Esophagus (tissue), 2 donors: ENCODE measurements around the gene SEC14L6. TPM values are rescaled to one million over a fixed set of nuclear protein-coding genes. Genes with fewer than 3 reads are reported as not detected.

Experiments used
- H3K27ac ChIP-seq, 2 donors: one replicate each; pipeline ENCODE4 v1.5.1; 2013; ENCODE audit warnings: low read depth in 2 of 2, mild to moderate bottlenecking in 2 of 2, inconsistent platforms in 1 of 2, low read length in 1 of 2, moderate library complexity in 1 of 2
- H3K27me3 ChIP-seq, 2 donors: one replicate each; pipeline ENCODE4 v1.6.1; 2013; ENCODE audit warnings: low read length in 2 of 2, control low read depth in 1 of 2, mild to moderate bottlenecking in 1 of 2; ENCODE audit not compliant: insufficient read depth in 2 of 2, control insufficient read depth in 1 of 2
- H3K36me3 ChIP-seq, 2 donors: one replicate each; pipeline ENCODE4 v1.6.1; 2013; ENCODE audit warnings: low read length in 1 of 2; ENCODE audit not compliant: control insufficient read depth in 2 of 2, insufficient read depth in 2 of 2
- H3K4me1 ChIP-seq, 2 donors: one replicate each; pipeline ENCODE4 v1.6.1; 2013; ENCODE audit warnings: low read length in 1 of 2; ENCODE audit not compliant: control insufficient read depth in 2 of 2, insufficient read depth in 2 of 2
- H3K4me3 ChIP-seq, 2 donors: one replicate each; pipeline ENCODE4 v1.5.1; 2013; ENCODE audit warnings: low read length in 2 of 2, mild to moderate bottlenecking in 2 of 2, low read depth in 1 of 2, moderate library complexity in 1 of 2
- H3K9me3 ChIP-seq, 2 donors: one replicate each; pipeline ENCODE4 v1.6.1; 2013; ENCODE audit warnings: mild to moderate bottlenecking in 2 of 2, low read depth in 1 of 2, low read length in 1 of 2, moderate library complexity in 1 of 2; ENCODE audit not compliant: control insufficient read depth in 2 of 2, insufficient read depth in 1 of 2
- WGBS, 2 donors: extraction: QIAGEN DNeasy Blood & Tissue Kit; methylation state at CpG; one replicate each; pipeline ENCODE4 v1.1.7; 2013; 5-methylcytosine and 5-hydroxymethylcytosine counted together
- polyA plus RNA-seq, 2 donors: library from polyadenylated mRNA; stranded (reverse); fragments of 200-250 nt; gene quantifications; one replicate each; pipeline ENCODE4 v1.2.3, GENCODE V29; 2013
- donor health status: healthy with polysubstance abuse.
- donor health status: Bipolar disorder and iron deficiency.

SEC14L6 gene
- polyA plus RNA-seq, 2 donors = 0.07 TPM; not detected in 1

GRCh38 chr22:30474683-30475424 is 71.7 kb downstream of the SEC14L6 start:
- Histone ChIP-seq H3K27ac (no peak overlapping the region), H3K9me3 (no peaks in the 10 kb centered on the region), H3K4me1 (peaks cover 2 to 4% of the 10 kb centered on the region in 2 donors), H3K4me3 (no peak overlapping the region), H3K27me3 (no peaks in the 10 kb centered on the region), H3K36me3 (no peaks in the 10 kb centered on the region)
- 28 to 29% methylated on average over 6 of the region's 6 CpGs for WGBS, 2 donors

DNA sequence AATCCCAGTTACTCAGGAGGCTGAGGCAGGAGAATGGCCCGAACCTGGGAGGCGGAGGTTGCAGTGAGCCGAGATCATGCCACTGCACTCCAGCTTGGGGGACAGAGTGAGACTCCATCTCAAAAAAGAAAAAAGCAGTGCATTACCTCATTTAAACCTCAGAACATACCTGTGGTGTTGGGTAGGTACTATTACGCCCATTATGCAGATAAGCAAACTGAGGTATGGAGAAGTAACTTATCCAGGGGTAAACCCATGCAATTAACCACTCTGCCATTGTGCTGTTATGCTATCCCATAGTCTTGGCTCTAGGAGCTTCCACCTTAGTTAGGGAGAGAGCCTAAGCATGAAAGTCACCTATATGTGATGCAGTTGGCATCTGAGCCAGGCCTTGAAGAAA is 72.4 kb downstream of the SEC14L6 start:
- Histone ChIP-seq H3K27me3 (no peaks in the 10 kb centered on the region), H3K9me3 (no peaks in the 10 kb centered on the region), H3K36me3 (no peaks in the 10 kb centered on the region), H3K27ac (no peak overlapping the region), H3K4me3 (no peak overlapping the region), H3K4me1 (peaks cover 2 to 4% of the 10 kb centered on the region in 2 donors)
- WGBS, 2 donors = 96 to 97% methylated on average over 4 of the region's 4 CpGs

GRCh38 chr22:30472994-30473720 is 73.4 kb downstream of the SEC14L6 start:
- 60 to 67% methylated on average over 4 of the region's 4 CpGs for WGBS, 2 donors
- Histone ChIP-seq H3K4me3 (no peak overlapping the region), H3K27me3 (no peaks in the 10 kb centered on the region), H3K4me1 (peaks cover 2 to 4% of the 10 kb centered on the region in 2 donors), H3K27ac (no peak overlapping the region), H3K36me3 (no peaks in the 10 kb centered on the region), H3K9me3 (no peaks in the 10 kb centered on the region)

Other genes with a start within 250 kb of the SEC14L6 start
- 10 to 100 TPM; 30.4 to 35.3 TPM for gene TBC1D10A, start 219.8 kb downstream of the SEC14L6 start, polyA plus RNA-seq
- 10 to 100 TPM; 14.3 to 23.1 TPM for gene SF3A1, start 189.8 kb downstream of the SEC14L6 start, polyA plus RNA-seq
- 1 to 10 TPM; 1.6 to 2.2 TPM for gene CCDC157, start 189.7 kb downstream of the SEC14L6 start, polyA plus RNA-seq
- 1 to 10 TPM; 5.2 to 7.3 TPM for gene RNF215, start 159.3 kb downstream of the SEC14L6 start, polyA plus RNA-seq
- 10 to 100 TPM; 27.2 to 29.1 TPM for gene SEC14L2, start 149.7 kb downstream of the SEC14L6 start, polyA plus RNA-seq
- 10 to 100 TPM; 19.7 to 23.5 TPM for gene MTFP1, start 121.0 kb downstream of the SEC14L6 start, polyA plus RNA-seq
- not detected for gene SEC14L3, start 74.7 kb downstream of the SEC14L6 start, polyA plus RNA-seq
- under 1 TPM in 1 of 2 donors, not detected in 1; 0.02 TPM for gene SEC14L4, start 41.0 kb downstream of the SEC14L6 start, polyA plus RNA-seq
- under 1 TPM; 0.14 to 0.15 TPM for gene GAL3ST1, start 27.9 kb upstream of the SEC14L6 start, polyA plus RNA-seq
- gene PES1, start 45.2 kb upstream of the SEC14L6 start, polyA plus RNA-seq = 10 to 100 TPM; 31.3 to 46.6 TPM
- gene TCN2, start 60.4 kb upstream of the SEC14L6 start, polyA plus RNA-seq = 1 to 10 TPM; 1.6 to 2.2 TPM
- 1 to 10 TPM; 1.7 to 3.1 TPM for gene SLC35E4, start 89.0 kb upstream of the SEC14L6 start, polyA plus RNA-seq
- gene DUSP18, start 121.1 kb upstream of the SEC14L6 start, polyA plus RNA-seq = 1 to 10 TPM; 3.6 to 4.7 TPM
- gene OSBP2, start 148.1 kb upstream of the SEC14L6 start, polyA plus RNA-seq = 1 to 10 TPM; 2.5 to 2.7 TPM